Lower lobe of right lung (tissue), 2 donors: ENCODE data around the gene FBXO10. TPM values are rescaled to one million over a fixed set of nuclear protein-coding genes. Genes with fewer than 3 reads are reported as not detected.

Source experiments
- ATAC-seq, 2 donors: fragments of 200-7000 bp; cut with Tn5 transposase; one replicate each; pipeline ENCODE4 v1.9.1; 2020 to 2022; ENCODE audit warnings: mild to moderate bottlenecking in 2 of 2, moderate library complexity in 2 of 2
- DNase-seq: peaks from one replicate; pipeline ENCODE4 v3.0.0-alpha.2; 2020
- H3K27ac ChIP-seq: fragments of 200-600 bp; one replicate; pipeline ENCODE4 v1.8.0; 2022
- H3K27me3 ChIP-seq: fragments of 200-600 bp; one replicate; pipeline ENCODE4 v1.8.0; 2022; ENCODE audit warnings: low read depth
- H3K36me3 ChIP-seq: fragments of 200-600 bp; one replicate; pipeline ENCODE4 v1.8.0; 2022; ENCODE audit warnings: mild to moderate bottlenecking
- H3K4me1 ChIP-seq: fragments of 200-600 bp; one replicate; pipeline ENCODE4 v1.8.0; 2022
- H3K4me3 ChIP-seq: fragments of 200-600 bp; one replicate; pipeline ENCODE4 v1.8.0; 2022; ENCODE audit warnings: mild to moderate bottlenecking
- H3K9me3 ChIP-seq: fragments of 200-600 bp; one replicate; pipeline ENCODE4 v1.8.0; 2022
- CTCF ChIP-seq: fragments of 200-600 bp; IDR thresholded peaks from one replicate; pipeline ENCODE4 v1.8.0; 2022; ENCODE audit warnings: antibody characterized with exemption, mild to moderate bottlenecking
- intact Hi-C: fragments of 100-400 bp; cut with DNase I; formaldehyde crosslinking; loops from one replicate; pipeline ENCODE4 v1.11.0; 2022
- total RNA-seq: library from RNA; stranded (reverse); fragmentation: NEBNext Ultra II Directional; extraction: Animal tissue kit (Norgen Biotek cat#: 25700); gene quantifications from one replicate; pipeline ENCODE4 v1.2.1, GENCODE V29; 2021
- donor health status: DM: no; HTN: yes; CAD: no; lungs with severe emphysema.

FBXO10 gene
- total RNA-seq, 1 donor from 2014 or later, result 10.2 TPM

- DNase-seq (no peak), ATAC-seq (no peak)
- Histone ChIP-seq H3K36me3 (no peaks in the 10 kb centered on the region), H3K27me3 (no peaks in the 10 kb centered on the region), H3K27ac (no peak overlapping the region), H3K9me3 (no peaks in the 10 kb centered on the region), H3K4me1 (no peaks in the 10 kb centered on the region), H3K4me3 (no peak overlapping the region)
- no peak for TF ChIP-seq CTCF
- intact Hi-C loops, result no loop called here
Measured at GRCh38 chr9:37564916-37565315, 11.3 kb downstream of the FBXO10 start.

- Histone ChIP-seq H3K27me3 (no peaks in the 10 kb centered on the region), H3K4me3 (no peak overlapping the region), H3K4me1 (no peaks in the 10 kb centered on the region), H3K27ac (no peak overlapping the region), H3K9me3 (no peaks in the 10 kb centered on the region), H3K36me3 (no peaks in the 10 kb centered on the region)
- ATAC-seq, result no peak
- no peak for TF ChIP-seq CTCF
- intact Hi-C loops, result no loop called here
- DNase-seq, result no peak
Measured at GRCh38 chr9:37563806-37564513, 12.2 kb downstream of the FBXO10 start.

DNA sequence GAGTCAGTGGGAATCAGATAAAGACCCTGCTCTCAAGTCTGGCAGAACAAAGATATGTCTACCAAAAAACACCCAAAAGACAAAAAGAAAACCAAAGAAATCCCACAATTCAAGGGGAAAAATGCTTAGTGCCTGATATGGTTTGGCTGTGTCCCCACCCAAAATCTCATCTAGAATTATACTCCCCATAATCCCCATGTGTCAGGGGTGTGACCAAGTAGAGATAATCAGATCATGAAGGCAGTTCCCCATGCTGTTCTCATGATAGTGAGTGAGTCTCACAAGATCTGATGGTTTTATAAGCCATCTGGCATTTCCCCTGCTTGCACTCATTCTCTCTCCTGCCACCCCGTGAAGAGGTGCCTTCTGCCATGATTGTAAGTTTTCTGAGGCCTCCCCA, 13.4 kb downstream of the FBXO10 start:
- no peaks in the 10 kb centered on the region for H3K9me3 ChIP-seq
- no peaks in the 10 kb centered on the region for H3K27me3 ChIP-seq
- TF ChIP-seq CTCF, result no peak
- H3K4me3 ChIP-seq, result no peak overlapping the region
- H3K4me1 ChIP-seq, result no peaks in the 10 kb centered on the region
- intact Hi-C loops, result no loop called here
- no peak overlapping the region for H3K27ac ChIP-seq
- ATAC-seq (no peak), DNase-seq (no peak)
- H3K36me3 ChIP-seq, result no peaks in the 10 kb centered on the region

GRCh38 chr9:37561682-37562081, 14.5 kb downstream of the FBXO10 start:
- no peak for TF ChIP-seq CTCF
- ATAC-seq, result no peak
- no peaks in the 10 kb centered on the region for H3K36me3 ChIP-seq

DNA sequence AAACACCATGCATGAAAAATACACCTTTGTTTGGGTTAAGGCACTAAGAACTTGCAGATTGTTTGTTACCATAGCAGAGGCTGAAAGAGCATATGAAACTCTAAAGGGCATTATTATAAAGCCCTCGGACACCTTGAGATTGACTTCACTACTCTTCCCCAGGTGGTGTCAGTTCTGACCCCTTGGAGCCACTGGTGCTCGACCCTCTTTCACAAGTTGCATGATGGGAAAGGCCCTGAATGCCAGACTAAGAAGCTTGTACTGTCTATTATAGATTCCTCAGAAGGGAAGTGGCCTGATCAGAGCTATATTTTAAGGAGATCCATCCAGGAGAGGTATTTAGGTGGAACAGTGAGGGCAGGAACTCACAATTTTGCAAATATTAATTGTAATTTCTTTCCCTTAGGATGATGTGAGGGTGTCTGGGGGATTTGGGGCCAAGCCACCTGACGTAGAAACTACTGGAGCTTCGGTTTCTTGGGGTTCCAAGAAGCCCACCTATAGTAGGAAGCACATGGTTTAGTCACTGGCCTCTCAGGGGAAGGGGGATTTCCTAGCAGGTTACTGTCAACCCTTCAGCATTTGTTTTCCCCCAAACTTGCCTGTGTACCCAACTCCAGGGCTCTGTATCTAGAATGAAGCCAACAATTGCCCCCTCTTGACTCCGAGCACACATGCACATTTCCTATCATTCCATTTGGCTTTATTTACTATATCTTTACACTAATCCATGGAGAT, 16.2 kb downstream of the FBXO10 start:
- intact Hi-C loops, result no loop called here
- H3K9me3 ChIP-seq, result no peaks in the 10 kb centered on the region
- no peaks in the 10 kb centered on the region for H3K27me3 ChIP-seq
- no peak for ATAC-seq
- no peak overlapping the region for H3K27ac ChIP-seq
- no peak for DNase-seq
- H3K4me1 ChIP-seq, result no peaks in the 10 kb centered on the region
- no peaks in the 10 kb centered on the region for H3K36me3 ChIP-seq
- no peak for TF ChIP-seq CTCF
- no peak overlapping the region for H3K4me3 ChIP-seq

More at GRCh38 chr9:37561682-37562081, 14.5 kb downstream of the FBXO10 start:
- Histone ChIP-seq H3K27me3 (no peaks in the 10 kb centered on the region), H3K27ac (no peak overlapping the region), H3K4me1 (no peaks in the 10 kb centered on the region), H3K4me3 (no peak overlapping the region), H3K9me3 (no peaks in the 10 kb centered on the region)
- intact Hi-C loops, result no loop called here
- no peak for DNase-seq
